Measurements from ENCODE around the gene ZYX. TPM values are rescaled to one million over a fixed set of nuclear protein-coding genes. Genes with fewer than 3 reads are reported as not detected.

ZYX gene
- total RNA-seq, 1 experiment from 2014 or later: 179 TPM

- Mint-ChIP-seq H3K27ac (no peak overlapping the region), H3K4me3 (no peak overlapping the region)
- no peak for TF ChIP-seq GRHL2 (CRISPR knock-in tag; IDR thresholded peaks at IDR 0.05; ENCODE audit: insufficient replicate concordance, severe bottlenecking)
- TF ChIP-seq ZBTB43 (CRISPR knock-in tag; IDR thresholded peaks at IDR 0.05): no peak
- no peak for TF ChIP-seq ZNF219 (CRISPR knock-in tag; IDR thresholded peaks at IDR 0.05; ENCODE audit: borderline replicate concordance)
- no peak for TF ChIP-seq NFE2L1 (CRISPR knock-in tag; IDR thresholded peaks at IDR 0.05)
These were observed 45.5 kb downstream of the ZYX start for GRCh38 chr7:143426479-143427142.

GRCh38 chr7:143429770-143430698 is 48.9 kb downstream of the ZYX start:
- CTCF ChIA-PET: no interaction called here
- H3K4me3 Mint-ChIP-seq: no peak overlapping the region
- peaks cover 1% of the 10 kb centered on the region; the same call in 1 of the 2 replicates for H3K36me3 Mint-ChIP-seq
- DNase-seq (ENCODE audit: low spot score) (no peak), ATAC-seq (no peak)
- no peaks in the 10 kb centered on the region for H3K27me3 Mint-ChIP-seq (ENCODE audit: low read depth)
- no peaks in the 10 kb centered on the region for H3K9me3 Mint-ChIP-seq
- no peak overlapping the region for H3K27ac Mint-ChIP-seq
- POLR2A ChIA-PET: no interaction called here
- no peak for TF ChIP-seq ZNF671 (CRISPR knock-in tag; IDR thresholded peaks at IDR 0.05)
- no peaks in the 10 kb centered on the region for H3K4me1 Mint-ChIP-seq

More at GRCh38 chr7:143426479-143427142, 45.5 kb downstream of the ZYX start:
- peaks cover 26% of the 10 kb centered on the region for H3K36me3 Mint-ChIP-seq
- peaks cover 22% of the 10 kb centered on the region for H3K9me3 Mint-ChIP-seq
- CTCF ChIA-PET: no interaction called here
- H3K27me3 Mint-ChIP-seq (ENCODE audit: low read depth): no peaks in the 10 kb centered on the region
- ATAC-seq (no peak), DNase-seq (ENCODE audit: low spot score) (no peak)
- H3K4me1 Mint-ChIP-seq: no peaks in the 10 kb centered on the region
- POLR2A ChIA-PET: no interaction called here

GRCh38 chr7:143431109-143431508 is 50.0 kb downstream of the ZYX start:
- CTCF ChIA-PET: interaction anchor here (1.2 to 1.4 kb wide), 2 partner anchors 14 to 63 kb away, joined by 3 to 4 read pairs; no protein-coding TSS in a partner anchor
- TF ChIP-seq SMAD3 (CRISPR knock-in tag; IDR thresholded peaks at IDR 0.05; ENCODE audit: borderline replicate concordance) (no peak), ZNF121 (CRISPR knock-in tag; IDR thresholded peaks at IDR 0.05) (no peak), CREB1 (CRISPR knock-in tag; IDR thresholded peaks at IDR 0.05) (no peak), CREM (CRISPR knock-in tag; IDR thresholded peaks at IDR 0.05) (no peak), NR1H2 (CRISPR knock-in tag; IDR thresholded peaks at IDR 0.05) (no peak), ZNF532 (CRISPR knock-in tag; IDR thresholded peaks at IDR 0.05; ENCODE audit: borderline replicate concordance) (no peak), FOXJ3 (CRISPR knock-in tag; IDR thresholded peaks at IDR 0.05; ENCODE audit: borderline replicate concordance) (no peak), ATF1 (CRISPR knock-in tag; IDR thresholded peaks at IDR 0.05) (no peak)
- TF ChIP-seq, protein P1, sequence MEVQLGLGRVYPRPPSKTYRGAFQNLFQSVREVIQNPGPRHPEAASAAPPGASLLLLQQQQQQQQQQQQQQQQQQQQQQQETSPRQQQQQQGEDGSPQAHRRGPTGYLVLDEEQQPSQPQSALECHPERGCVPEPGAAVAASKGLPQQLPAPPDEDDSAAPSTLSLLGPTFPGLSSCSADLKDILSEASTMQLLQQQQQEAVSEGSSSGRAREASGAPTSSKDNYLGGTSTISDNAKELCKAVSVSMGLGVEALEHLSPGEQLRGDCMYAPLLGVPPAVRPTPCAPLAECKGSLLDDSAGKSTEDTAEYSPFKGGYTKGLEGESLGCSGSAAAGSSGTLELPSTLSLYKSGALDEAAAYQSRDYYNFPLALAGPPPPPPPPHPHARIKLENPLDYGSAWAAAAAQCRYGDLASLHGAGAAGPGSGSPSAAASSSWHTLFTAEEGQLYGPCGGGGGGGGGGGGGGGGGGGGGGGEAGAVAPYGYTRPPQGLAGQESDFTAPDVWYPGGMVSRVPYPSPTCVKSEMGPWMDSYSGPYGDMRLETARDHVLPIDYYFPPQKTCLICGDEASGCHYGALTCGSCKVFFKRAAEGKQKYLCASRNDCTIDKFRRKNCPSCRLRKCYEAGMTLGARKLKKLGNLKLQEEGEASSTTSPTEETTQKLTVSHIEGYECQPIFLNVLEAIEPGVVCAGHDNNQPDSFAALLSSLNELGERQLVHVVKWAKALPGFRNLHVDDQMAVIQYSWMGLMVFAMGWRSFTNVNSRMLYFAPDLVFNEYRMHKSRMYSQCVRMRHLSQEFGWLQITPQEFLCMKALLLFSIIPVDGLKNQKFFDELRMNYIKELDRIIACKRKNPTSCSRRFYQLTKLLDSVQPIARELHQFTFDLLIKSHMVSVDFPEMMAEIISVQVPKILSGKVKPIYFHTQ (CRISPR knock-in tag; IDR thresholded peaks at IDR 0.05): no peak
- peaks cover 5% of the 10 kb centered on the region for H3K4me1 Mint-ChIP-seq
- ATAC-seq (no peak), DNase-seq (ENCODE audit: low spot score) (no peak)
- H3K36me3 Mint-ChIP-seq: no peaks in the 10 kb centered on the region; the same call in 1 of the 2 replicates
- POLR2A ChIA-PET: no interaction called here
- H3K27ac Mint-ChIP-seq: no peak overlapping the region
- no peaks in the 10 kb centered on the region for H3K9me3 Mint-ChIP-seq
- H3K27me3 Mint-ChIP-seq (ENCODE audit: low read depth): no peaks in the 10 kb centered on the region
- H3K4me3 Mint-ChIP-seq: no peak overlapping the region

Data from WTC11 (cell line).